A549 (cell line): Measurements from ENCODE around the gene FSIP2. TPM values are rescaled to one million over a fixed set of nuclear protein-coding genes. Genes with fewer than 3 reads are reported as not detected.
A peak's percentile ranks its signal among the peaks of the same experiment; 100 is the strongest.

Experiments used
- ATAC-seq, 2 experiments: fragments of 200-7000 bp in 1 of 2; fragments of >200 bp in 1 of 2; cut with Nextera tagmentation in 1 of 2; cut with Tn5 transposase in 1 of 2; 3 replicates each; pipeline versions ENCODE4 v1.8.0 to v1.9.1; 2018 to 2020; ENCODE audit warnings: mild to moderate bottlenecking in 1 of 2, moderate library complexity in 1 of 2
- CTCF ChIA-PET: fragments of 300-600 bp; sonication (Branson Sonifier 250); formaldehyde crosslinking; extraction: SDS; loops from one replicate; lab custom pipeline; 2021; ENCODE audit warnings: antibody characterized with exemption, inconsistent platforms; lab: Yijun Ruan, JAX
- POLR2A ChIA-PET: fragments of 350-600 bp; formaldehyde crosslinking; extraction: SDS; loops from one replicate; lab custom pipeline; 2021; ENCODE audit warnings: antibody characterized with exemption, inconsistent platforms; lab: Yijun Ruan, JAX
- DNase-seq, 2 experiments: peaks; one replicate each; pipeline versions ENCODE4 v3.0.0 to v3.0.0-alpha.2; 2011 to 2016; ENCODE audit warnings: low read depth in 1 of 2, low spot score in 1 of 2
- FAIRE-seq: peaks from 2 replicates; lab custom pipeline; 2011; peaks lifted over from hg19 to GRCh38; lab: Jason Lieb, UNC
- H3K27ac ChIP-seq, 2 experiments: fragments of >200 bp; sonication (Bioruptor Twin); formaldehyde crosslinking; 3 replicates each; pipeline ENCODE4 v1.5.1; 2016 to 2017
- H3K4me1 ChIP-seq: fragments of >200 bp; sonication (Bioruptor Twin); formaldehyde crosslinking; 3 replicates; pipeline ENCODE4 v1.6.1; 2016
- H3K4me2 ChIP-seq: fragments of >200 bp; sonication (Bioruptor Twin); formaldehyde crosslinking; 3 replicates; pipeline ENCODE4 v1.6.1; 2016
- H3K4me3 ChIP-seq: fragments of >200 bp; sonication (Bioruptor Twin); formaldehyde crosslinking; 3 replicates; pipeline ENCODE4 v1.5.1; 2016
- H3K9me3 ChIP-seq: fragments of >200 bp; sonication (Bioruptor Twin); formaldehyde crosslinking; 3 replicates; pipeline ENCODE4 v1.6.1; 2016
- ATOH8 ChIP-seq: fragments of 250-450 bp; sonication (Bioruptor Pico); IDR thresholded peaks from 2 replicates; pipeline ENCODE4 v1.5.0; 2020; ENCODE audit warnings: low read depth, mild to moderate bottlenecking, moderate library complexity
- BHLHE40 ChIP-seq: IDR thresholded peaks from 2 replicates; pipeline ENCODE4 v1.6.1; 2012; ENCODE audit warnings: low read depth, low read length, inconsistent platforms
- CBX2 ChIP-seq: fragments of 200-600 bp; sonication (generic); IDR thresholded peaks from 2 replicates; pipeline ENCODE4 v1.6.1; 2016; ENCODE audit warnings: low read depth, mild to moderate bottlenecking, borderline replicate concordance
- CEBPB ChIP-seq, 2 experiments: fragments of >200 bp in 1 of 2; sonication (Bioruptor Twin) in 1 of 2; formaldehyde crosslinking in 1 of 2; IDR thresholded peaks; 2 replicates each; pipeline ENCODE4 v1.6.1; 2012 to 2016
- CHD2 ChIP-seq: fragments of 150-350 bp; IDR thresholded peaks from 2 replicates; pipeline ENCODE4 v1.6.1; 2014; ENCODE audit warnings: low read length; ENCODE audit not compliant: partially characterized antibody
- CHD4 ChIP-seq: fragments of 200-600 bp; sonication (generic); IDR thresholded peaks from 2 replicates; pipeline ENCODE4 v1.6.1; 2016; ENCODE audit warnings: antibody characterized with exemption, mild to moderate bottlenecking, borderline replicate concordance
- EHF ChIP-seq: fragments of 250-450 bp; sonication (Bioruptor Pico); IDR thresholded peaks from 2 replicates; pipeline ENCODE4 v1.5.0; 2020; ENCODE audit warnings: mild to moderate bottlenecking
- EHMT2 ChIP-seq: fragments of 200-600 bp; sonication (generic); IDR thresholded peaks from 2 replicates; pipeline ENCODE4 v1.6.1; 2016; ENCODE audit warnings: antibody characterized with exemption, low read depth, mild to moderate bottlenecking, moderate library complexity
- HEYL ChIP-seq: fragments of 250-450 bp; sonication (Bioruptor Pico); IDR thresholded peaks from 2 replicates; pipeline ENCODE4 v1.8.0; 2021; ENCODE audit warnings: mild to moderate bottlenecking, moderate library complexity
- HOXA7 ChIP-seq: fragments of 250-450 bp; sonication (Bioruptor Pico); IDR thresholded peaks from 2 replicates; pipeline ENCODE4 v1.5.0; 2020; ENCODE audit warnings: mild to moderate bottlenecking, moderate library complexity
- HOXB13 ChIP-seq: fragments of 250-450 bp; sonication (Bioruptor Pico); IDR thresholded peaks from 2 replicates; pipeline ENCODE4 v1.5.0; 2020; ENCODE audit warnings: low read depth, mild to moderate bottlenecking, moderate library complexity
- JUN ChIP-seq, 2 experiments: fragments of >200 bp; sonication (Bioruptor Twin); formaldehyde crosslinking; IDR thresholded peaks; 2 replicates in 1 of 2; 3 replicates in 1 of 2; pipeline ENCODE4 v1.6.1; 2016 to 2017
- JUNB ChIP-seq: fragments of >200 bp; sonication (Bioruptor Twin); formaldehyde crosslinking; IDR thresholded peaks from 2 replicates; pipeline ENCODE4 v1.6.1; 2016
- KDM1A ChIP-seq: fragments of 200-600 bp; sonication (generic); IDR thresholded peaks from 2 replicates; pipeline ENCODE4 v1.6.1; 2016; ENCODE audit warnings: low read depth, mild to moderate bottlenecking
- KDM5A ChIP-seq: fragments of 200-600 bp; sonication (generic); IDR thresholded peaks from 2 replicates; pipeline ENCODE4 v1.6.1; 2016; ENCODE audit warnings: antibody characterized with exemption, mild to moderate bottlenecking
- MAFK ChIP-seq: fragments of 450-650 bp; IDR thresholded peaks from 2 replicates; pipeline ENCODE4 v1.6.1; 2014; ENCODE audit not compliant: partially characterized antibody
- MAZ ChIP-seq: fragments of 150-350 bp; IDR thresholded peaks from 2 replicates; pipeline ENCODE4 v1.6.1; 2014; ENCODE audit warnings: antibody characterized with exemption, low read depth, low read length, borderline replicate concordance
- NFE2L2 ChIP-seq: fragments of 150-350 bp; conservative IDR thresholded peaks from 2 replicates; pipeline ENCODE4 v1.6.1; 2014; ENCODE audit warnings: low read length
- NPAS2 ChIP-seq: fragments of 250-450 bp; sonication (Bioruptor Pico); IDR thresholded peaks from 2 replicates; pipeline ENCODE4 v1.8.0; 2022; ENCODE audit warnings: mild to moderate bottlenecking, moderate library complexity, borderline replicate concordance
- NR3C1 ChIP-seq: fragments of >200 bp; sonication (Bioruptor Twin); formaldehyde crosslinking; IDR thresholded peaks from 3 replicates; pipeline ENCODE4 v1.6.1; 2017
- PBX3 ChIP-seq: IDR thresholded peaks from 2 replicates; pipeline ENCODE4 v1.6.1; 2012
- PHF8 ChIP-seq: fragments of 200-600 bp; sonication (generic); IDR thresholded peaks from 2 replicates; pipeline ENCODE4 v1.6.1; 2016; ENCODE audit warnings: low read depth, mild to moderate bottlenecking, antibody characterized with exemption, moderate library complexity, borderline replicate concordance
- POLR2AphosphoS2 ChIP-seq: conservative IDR thresholded peaks from 2 replicates; pipeline ENCODE4 v1.6.1; 2012; ENCODE audit warnings: low read length, improper control_type of control experiment, inconsistent platforms
- RAD21 ChIP-seq, 2 experiments: fragments of >200 bp in 1 of 2; sonication (Bioruptor Twin) in 1 of 2; formaldehyde crosslinking in 1 of 2; IDR thresholded peaks in 1 of 2; conservative IDR thresholded peaks in 1 of 2; 2 replicates in 1 of 2; 3 replicates in 1 of 2; pipeline ENCODE4 v1.6.1; 2012 to 2018; ENCODE audit warnings: inconsistent platforms in 1 of 2
- RCOR1 ChIP-seq: fragments of 150-350 bp; IDR thresholded peaks from 2 replicates; pipeline ENCODE4 v1.6.1; 2014; ENCODE audit warnings: antibody characterized with exemption, low read length, low read depth
- RNF2 ChIP-seq: fragments of 200-600 bp; sonication (generic); IDR thresholded peaks from 2 replicates; pipeline ENCODE4 v1.6.1; 2016; ENCODE audit warnings: low read depth, mild to moderate bottlenecking, antibody characterized with exemption, moderate library complexity, borderline replicate concordance
- SMC3 ChIP-seq: fragments of >200 bp; sonication (Bioruptor Twin); formaldehyde crosslinking; IDR thresholded peaks from 3 replicates; pipeline ENCODE4 v1.6.1; 2018; ENCODE audit warnings: inconsistent platforms
- SREBF2 ChIP-seq: fragments of 450-650 bp; IDR thresholded peaks from 2 replicates; pipeline ENCODE4 v1.6.1; 2014; ENCODE audit warnings: mild to moderate bottlenecking, moderate library complexity
- TP53 ChIP-seq: fragments of 250-450 bp; sonication (Bioruptor Pico); IDR thresholded peaks from 2 replicates; pipeline ENCODE4 v1.5.0; 2021; ENCODE audit warnings: mild to moderate bottlenecking, moderate library complexity
- USF2 ChIP-seq: fragments of 450-650 bp; IDR thresholded peaks from 2 replicates; pipeline ENCODE4 v1.6.1; 2014; ENCODE audit warnings: antibody characterized with exemption
- ZC3H11A ChIP-seq: fragments of 450-650 bp; IDR thresholded peaks from 2 replicates; pipeline ENCODE4 v1.6.1; 2014; ENCODE audit warnings: antibody characterized with exemption, mild to moderate bottlenecking
- ZSCAN20 ChIP-seq: fragments of 250-450 bp; sonication (Bioruptor Pico); IDR thresholded peaks from 2 replicates; pipeline ENCODE4 v1.8.0; 2022; ENCODE audit warnings: mild to moderate bottlenecking, moderate library complexity
- WGBS: methylation state at CpG from one replicate; pipeline ENCODE4 v1.1.6; 2017; ENCODE audit errors: missing lambda C conversion rate; 5-methylcytosine and 5-hydroxymethylcytosine counted together
- polyA plus RNA-seq, 4 experiments: library from polyadenylated mRNA; depleted of rRNA in 3 of 4; stranded (reverse); fragments of >200 nt; fragmentation: RNase III in 1 of 4; extraction: RNeasy Plus Mini Kit Qiagen cat#74134 plus additional on column Dnase treatment in 1 of 4; gene quantifications; 2 replicates in 3 of 4; 3 replicates in 1 of 4; pipeline ENCODE4 v1.2.3, GENCODE V29; 2011 to 2017

FSIP2 gene
- polyA plus RNA-seq, 2 of the 4 experiments (the other 2 are of a cell fraction), result 0.01 TPM; not detected in 1

- POLR2A ChIA-PET, result interaction anchor here (0.6 kb wide), 1 partner anchor 508 kb away, joined by 3 read pairs; no protein-coding TSS in a partner anchor
Measured at GRCh38 chr2:185821467-185821866, 82.9 kb downstream of the FSIP2 start.

GRCh38 chr2:185823773-185824172 is 85.2 kb downstream of the FSIP2 start:
- TF ChIP-seq ATOH8 (CRISPR knock-in tag) (no peak), MAFK (peak; percentile 78)
- Histone ChIP-seq H3K27ac (no peak overlapping the region), H3K9me3 (no peaks in the 10 kb centered on the region), H3K4me3 (no peak overlapping the region), H3K4me1 (no peaks in the 10 kb centered on the region), H3K4me2 (no peak overlapping the region)
- ATAC-seq (no peak), DNase-seq (no peak), FAIRE-seq (no peak)
- CTCF ChIA-PET, result no interaction called here
- WGBS, result 27% methylated on average over 2 of the region's 2 CpGs
- POLR2A ChIA-PET, result no interaction called here

More at GRCh38 chr2:185821467-185821866, 82.9 kb downstream of the FSIP2 start:
- H3K4me1 ChIP-seq, result no peaks in the 10 kb centered on the region
- no peak for TF ChIP-seq USF2
- TF ChIP-seq CHD4, result no peak
- TF ChIP-seq KDM5A, result no peak
- no peak for TF ChIP-seq PHF8
- TF ChIP-seq NR3C1, result no peak
- TF ChIP-seq EHF (CRISPR knock-in tag), result no peak
- no peak for TF ChIP-seq KDM1A
- TF ChIP-seq RCOR1, result no peak
- no peak for TF ChIP-seq HEYL
- no peak for TF ChIP-seq MAFK
- no peak for TF ChIP-seq HOXB13 (CRISPR knock-in tag)
- no peak for TF ChIP-seq JUN (IDR thresholded peaks at IDR 0.05)
- no peak for TF ChIP-seq NFE2L2
- no peak for TF ChIP-seq BHLHE40
- no peak for TF ChIP-seq PBX3
- TF ChIP-seq CEBPB (IDR thresholded peaks at IDR 0.05), result no peak
- TF ChIP-seq SREBF2, result no peak
- no peak for TF ChIP-seq RAD21 (conservative IDR thresholded peaks at IDR 0.05 in 1 of 2, IDR thresholded peaks at IDR 0.05 in 1 of 2)
- TF ChIP-seq RNF2, result no peak
- DNase-seq (no peak), FAIRE-seq (no peak), ATAC-seq (no peak)
- no peak overlapping the region for H3K27ac ChIP-seq
- CTCF ChIA-PET, result no interaction called here
- H3K4me3 ChIP-seq, result no peak overlapping the region
- no peak overlapping the region for H3K4me2 ChIP-seq
- 33% methylated on average over 3 of the region's 3 CpGs for WGBS
- no peaks in the 10 kb centered on the region for H3K9me3 ChIP-seq

- ChIA-PET POLR2A (no interaction called here), CTCF (no interaction called here)
- FAIRE-seq, result no peak
- Histone ChIP-seq H3K4me3 (no peak overlapping the region), H3K9me3 (no peaks in the 10 kb centered on the region), H3K4me1 (no peaks in the 10 kb centered on the region), H3K27ac (no peak overlapping the region), H3K4me2 (no peak overlapping the region)
- DNase-seq, result no peak
- no peak for ATAC-seq
- TF ChIP-seq NR3C1 (no peak), CHD2 (no peak), TP53 (CRISPR knock-in tag) (no peak), POLR2AphosphoS2 (no peak), BHLHE40 (no peak), ZSCAN20 (CRISPR knock-in tag) (no peak), USF2 (no peak), SMC3 (no peak), MAZ (no peak), KDM5A (no peak), EHMT2 (no peak), ATOH8 (CRISPR knock-in tag) (no peak), NFE2L2 (no peak), NPAS2 (CRISPR knock-in tag) (no peak), HOXA7 (CRISPR knock-in tag) (no peak), CBX2 (no peak), HOXB13 (CRISPR knock-in tag) (no peak), JUNB (no peak), ZC3H11A (no peak)
Measured at GRCh38 chr2:185825557-185825956, 87.0 kb downstream of the FSIP2 start.
